GM12872 (cell line): Measurements from ENCODE around the gene NMRK2.

Source experiments
- TF ChIP-seq, protein P1 (sequence below): IDR thresholded peaks from 3 replicates; pipeline ENCODE4 v1.5.1; 2011; ENCODE audit warnings: low read depth, mild to moderate bottlenecking, low read length, moderate library complexity; ENCODE audit not compliant: insufficient read depth

Gene NMRK2

GRCh38 chr19:3968556-3969434, 35.9 kb downstream of the NMRK2 start:
- TF ChIP-seq, protein P1, sequence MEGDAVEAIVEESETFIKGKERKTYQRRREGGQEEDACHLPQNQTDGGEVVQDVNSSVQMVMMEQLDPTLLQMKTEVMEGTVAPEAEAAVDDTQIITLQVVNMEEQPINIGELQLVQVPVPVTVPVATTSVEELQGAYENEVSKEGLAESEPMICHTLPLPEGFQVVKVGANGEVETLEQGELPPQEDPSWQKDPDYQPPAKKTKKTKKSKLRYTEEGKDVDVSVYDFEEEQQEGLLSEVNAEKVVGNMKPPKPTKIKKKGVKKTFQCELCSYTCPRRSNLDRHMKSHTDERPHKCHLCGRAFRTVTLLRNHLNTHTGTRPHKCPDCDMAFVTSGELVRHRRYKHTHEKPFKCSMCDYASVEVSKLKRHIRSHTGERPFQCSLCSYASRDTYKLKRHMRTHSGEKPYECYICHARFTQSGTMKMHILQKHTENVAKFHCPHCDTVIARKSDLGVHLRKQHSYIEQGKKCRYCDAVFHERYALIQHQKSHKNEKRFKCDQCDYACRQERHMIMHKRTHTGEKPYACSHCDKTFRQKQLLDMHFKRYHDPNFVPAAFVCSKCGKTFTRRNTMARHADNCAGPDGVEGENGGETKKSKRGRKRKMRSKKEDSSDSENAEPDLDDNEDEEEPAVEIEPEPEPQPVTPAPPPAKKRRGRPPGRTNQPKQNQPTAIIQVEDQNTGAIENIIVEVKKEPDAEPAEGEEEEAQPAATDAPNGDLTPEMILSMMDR: no peak

DNA sequence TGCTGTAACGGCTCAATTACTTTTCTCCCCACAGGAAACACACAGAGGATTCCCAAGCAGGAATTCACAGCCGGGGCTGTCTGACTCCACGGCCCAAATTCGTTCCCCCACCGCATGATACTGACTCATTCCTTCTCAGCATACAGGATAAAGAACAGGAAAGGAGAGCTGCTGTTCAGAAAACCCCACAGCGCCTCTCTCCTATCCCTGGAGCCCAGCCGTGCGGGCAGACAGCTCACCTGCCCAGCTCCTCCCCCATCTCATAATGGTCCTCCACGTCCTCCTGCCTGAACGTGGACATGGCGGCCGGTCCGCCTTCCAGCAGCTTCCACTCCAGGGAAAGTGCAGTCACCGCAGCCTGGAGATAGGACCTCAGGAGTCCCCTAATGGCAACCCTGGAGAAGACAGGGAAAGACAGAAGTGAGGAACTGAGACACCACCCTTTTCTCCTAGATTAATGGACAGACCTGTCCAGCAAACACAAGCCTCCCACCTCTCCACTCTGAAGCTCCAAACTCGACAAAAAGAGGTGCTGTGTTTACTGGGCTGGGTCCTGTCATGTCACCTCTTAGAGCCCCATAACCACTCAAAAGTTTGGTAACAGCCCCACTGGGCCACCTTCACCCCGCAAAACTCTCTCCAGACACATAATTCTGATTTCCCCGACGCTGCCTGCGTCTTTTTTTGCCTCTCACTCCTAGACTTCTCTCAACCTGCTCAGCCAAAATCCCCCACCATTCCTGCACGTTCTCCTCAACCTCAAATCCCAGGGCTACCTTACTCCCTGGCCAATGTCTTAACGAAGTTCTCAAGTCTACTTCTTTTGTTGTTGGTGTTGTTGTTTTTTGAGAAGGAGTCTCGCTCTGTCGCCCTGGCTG, 36.8 kb downstream of the NMRK2 start:
- TF ChIP-seq, protein P1: no peak

DNA sequence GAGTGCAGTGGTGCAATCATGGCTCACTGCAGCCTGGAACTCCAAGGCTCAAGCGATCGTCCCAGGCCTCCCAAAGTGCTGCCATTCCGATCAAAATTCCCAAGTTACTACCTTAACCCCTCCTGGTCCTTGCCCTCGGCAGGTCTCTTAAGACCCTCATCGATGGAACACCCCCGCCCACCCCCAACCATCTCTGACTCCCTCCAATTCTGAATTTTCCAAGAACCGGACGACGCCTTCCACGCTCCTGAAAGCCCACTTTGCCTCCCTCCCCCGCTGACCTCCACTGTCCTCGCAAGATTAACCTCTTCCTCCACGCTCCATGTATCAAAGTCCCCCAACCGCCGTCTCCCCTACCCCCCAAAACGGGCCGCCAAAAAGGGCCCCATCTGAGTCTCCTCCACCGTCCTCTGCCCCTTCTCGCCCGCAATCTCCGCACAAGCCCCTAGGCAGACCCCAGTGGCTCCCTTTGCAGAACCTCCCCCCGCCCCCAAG, 37.5 kb downstream of the NMRK2 start:
- TF ChIP-seq, protein P1: no peak

- TF ChIP-seq, protein P1: no peak
These were observed 38.1 kb downstream of the NMRK2 start, which contains the start of gene DAPK3 for GRCh38 chr19:3970808-3971598. TSS of gene DAPK3 (minus strand) at chr19:3971099. CDS start at chr19:3969735, 1,364 bp downstream.

- TF ChIP-seq, protein P1: no peak
These were observed 42.3 kb downstream of the NMRK2 start for GRCh38 chr19:3975144-3975543.

DNA sequence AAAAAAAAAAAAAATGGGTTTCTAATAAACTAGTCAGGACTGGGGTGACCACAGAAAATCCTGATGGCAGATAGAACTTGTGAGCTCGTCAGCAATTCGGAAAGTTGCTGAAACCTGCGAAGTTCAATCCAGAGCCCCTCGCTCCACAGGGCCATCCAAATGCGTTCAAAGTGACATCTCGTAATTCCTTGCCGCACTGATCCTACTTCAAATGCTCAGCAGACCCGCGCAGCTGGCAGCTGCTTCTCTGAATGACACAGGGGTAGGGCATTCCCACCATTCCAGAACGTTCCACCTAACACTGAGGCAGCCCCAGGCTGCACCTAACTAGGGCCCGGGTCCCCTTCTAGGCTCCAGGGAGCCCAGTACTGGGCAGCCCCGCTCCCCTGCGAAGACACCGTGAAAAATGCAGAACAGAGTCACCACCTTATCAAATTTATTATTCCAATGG, 42.8 kb downstream of the NMRK2 start:
- TF ChIP-seq, protein P1: no peak
